ENCODE measurements around the gene FRMD5. TPM values are rescaled to one million over a fixed set of nuclear protein-coding genes. Genes with fewer than 3 reads are reported as not detected.

Gene FRMD5
- total RNA-seq, 1 donor from 2014 or later, result 5.1 TPM

DNA sequence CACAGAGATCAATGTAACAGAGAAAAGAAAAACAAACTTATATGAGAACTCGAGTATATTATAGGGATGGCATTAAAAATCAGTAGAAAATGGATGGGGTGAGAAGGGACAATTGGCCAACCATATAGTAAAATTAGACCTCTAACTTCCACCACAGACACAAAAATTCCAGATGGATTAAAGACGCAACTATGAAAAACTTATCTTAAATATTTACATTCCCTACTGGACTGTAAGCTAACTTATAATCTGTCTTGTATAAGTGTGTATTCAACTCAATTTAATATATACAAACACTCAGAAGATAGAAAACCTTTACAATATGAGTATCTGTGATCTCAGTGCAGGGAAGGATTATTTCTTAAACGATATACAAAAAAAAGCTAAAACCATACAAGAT lies 373.6 kb downstream of the FRMD5 start:
- no peak for DNase-seq (ENCODE audit: extremely low read depth, low read depth, low spot score)

Other genes starting within 250 kb of the FRMD5 start
- 55.1 and 57.2 TPM in 2 replicates for gene GOLM2, start 93.4 kb upstream of the FRMD5 start, total RNA-seq
- 23.0 and 53.6 TPM in 2 replicates for gene CTDSPL2, start 232.4 kb upstream of the FRMD5 start, total RNA-seq

Data from glomerular endothelial cell (primary cell).